ENCODE results near the gene DNAH6.

DNAH6 gene

DNA sequence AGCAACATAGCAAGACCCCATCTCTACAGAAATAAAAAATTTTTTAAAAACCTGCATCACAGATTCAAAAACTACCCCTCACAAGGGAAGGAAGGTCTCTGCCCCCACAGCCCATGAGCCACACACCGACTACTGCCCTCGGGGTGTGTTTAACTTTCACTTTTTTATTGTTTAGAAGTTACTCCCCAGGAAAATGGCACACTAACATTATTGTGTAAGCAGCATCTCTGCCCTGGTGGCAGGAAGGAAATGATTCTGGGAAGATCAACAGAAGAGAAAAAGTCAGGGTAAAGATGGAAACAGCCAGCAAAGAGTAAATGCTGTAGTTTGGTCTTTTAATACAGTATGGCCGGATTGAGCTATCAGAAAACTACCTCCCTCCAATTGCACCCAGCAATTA lies 342.6 kb downstream of the DNAH6 start:
- H3K4me2 ChIP-seq (ENCODE audit: low read length), result no peak overlapping the region
- no peaks in the 10 kb centered on the region for H3K79me2 ChIP-seq (ENCODE audit: control insufficient read depth, insufficient read depth, low read length, poor library complexity)
- no peak overlapping the region for H3K14ac ChIP-seq (ENCODE audit: low read length)
- H3K9ac ChIP-seq (ENCODE audit: low read length), result no peak overlapping the region
- no peak overlapping the region for H2AFZ ChIP-seq (ENCODE audit: insufficient read depth, low read length, poor library complexity)
- peaks cover 2% of the 10 kb centered on the region for H3K9me3 ChIP-seq (ENCODE audit: insufficient read depth, low read depth, low read length)
- no peak overlapping the region for H4K91ac ChIP-seq (ENCODE audit: low read depth, low read length)
- H3K79me1 ChIP-seq (ENCODE audit: low read length), result no peaks in the 10 kb centered on the region
- H2BK5ac ChIP-seq (ENCODE audit: low read depth, low read length, poor library complexity), result no peak overlapping the region
- H3K27ac ChIP-seq (ENCODE audit: low read depth, low read length), result no peak overlapping the region
- WGBS (ENCODE audit: extremely low coverage, insufficient coverage, insufficient read length), result no CpG with 5 or more reads among the region's 3 CpGs
- no peak for DNase-seq
- H2BK120ac ChIP-seq (ENCODE audit: insufficient read depth, low read length, poor library complexity), result no peak overlapping the region
- no peak overlapping the region for H3K4me3 ChIP-seq (ENCODE audit: low read depth, low read length)
- no peak overlapping the region for H3K18ac ChIP-seq (ENCODE audit: low read length)
- no peak overlapping the region for H3K4ac ChIP-seq (ENCODE audit: low read depth, low read length)
- no peaks in the 10 kb centered on the region for H3K27me3 ChIP-seq (ENCODE audit: insufficient read depth, low read length)
- no peaks in the 10 kb centered on the region for H3K36me3 ChIP-seq (ENCODE audit: control insufficient read depth in 1 of 2, insufficient read depth in 2 of 2, low read length in 2 of 2)
- H2AK5ac ChIP-seq (ENCODE audit: low read length), result no peak overlapping the region
- H2BK12ac ChIP-seq (ENCODE audit: low read length), result no peak overlapping the region
- no peaks in the 10 kb centered on the region for H3K4me1 ChIP-seq (ENCODE audit: control insufficient read depth in 1 of 2, insufficient read depth in 2 of 2, low read length in 2 of 2)
- H4K8ac ChIP-seq (ENCODE audit: low read depth, low read length), result no peak overlapping the region
- H3K23ac ChIP-seq (ENCODE audit: low read length), result no peak overlapping the region
- H4K12ac ChIP-seq (ENCODE audit: low read depth, low read length), result no peak overlapping the region

DNA sequence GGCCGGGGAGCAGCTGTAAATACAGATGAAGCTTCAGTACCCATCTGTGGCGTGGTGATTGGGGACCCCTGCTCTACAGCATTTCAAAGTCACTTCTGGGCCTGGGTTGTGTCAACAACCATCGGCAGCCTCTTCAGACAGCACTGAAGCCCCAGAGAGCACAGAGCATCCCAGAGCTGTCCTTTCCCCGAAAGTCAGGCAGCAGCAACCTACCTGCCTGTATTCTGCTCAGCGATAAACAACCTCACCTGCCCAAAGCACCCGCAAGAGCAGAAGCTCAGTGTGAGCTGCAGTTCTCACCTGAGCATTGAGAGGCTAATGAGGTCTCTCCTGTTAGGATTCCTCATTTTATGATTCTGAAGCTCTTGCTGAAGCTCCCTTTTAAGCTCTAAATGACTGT lies 345.2 kb downstream of the DNAH6 start:
- Histone ChIP-seq H3K4me1 (ENCODE audit: control insufficient read depth in 1 of 2, insufficient read depth in 2 of 2, low read length in 2 of 2) (peaks cover 0 to 3% of the 10 kb centered on the region in 2 experiments), H3K23ac (ENCODE audit: low read length) (no peak overlapping the region), H3K4me3 (ENCODE audit: low read depth, low read length) (no peak overlapping the region), H3K4ac (ENCODE audit: low read depth, low read length) (no peak overlapping the region), H3K36me3 (ENCODE audit: control insufficient read depth in 1 of 2, insufficient read depth in 2 of 2, low read length in 2 of 2) (no peaks in the 10 kb centered on the region), H2BK5ac (ENCODE audit: low read depth, low read length, poor library complexity) (no peak overlapping the region), H3K4me2 (ENCODE audit: low read length) (no peak overlapping the region), H2AFZ (ENCODE audit: insufficient read depth, low read length, poor library complexity) (no peak overlapping the region), H4K8ac (ENCODE audit: low read depth, low read length) (no peak overlapping the region), H3K79me2 (ENCODE audit: control insufficient read depth, insufficient read depth, low read length, poor library complexity) (no peaks in the 10 kb centered on the region), H3K9me3 (ENCODE audit: insufficient read depth, low read depth, low read length) (no peaks in the 10 kb centered on the region), H4K91ac (ENCODE audit: low read depth, low read length) (no peak overlapping the region), H3K14ac (ENCODE audit: low read length) (no peak overlapping the region), H3K79me1 (ENCODE audit: low read length) (no peaks in the 10 kb centered on the region), H3K18ac (ENCODE audit: low read length) (no peak overlapping the region), H2BK12ac (ENCODE audit: low read length) (no peak overlapping the region), H3K27me3 (ENCODE audit: insufficient read depth, low read length) (no peaks in the 10 kb centered on the region), H2BK120ac (ENCODE audit: insufficient read depth, low read length, poor library complexity) (no peak overlapping the region), H3K27ac (ENCODE audit: low read depth, low read length) (no peak overlapping the region), H3K9ac (ENCODE audit: low read length) (no peak overlapping the region), H2AK5ac (ENCODE audit: low read length) (no peak overlapping the region), H4K12ac (ENCODE audit: low read depth, low read length) (no peak overlapping the region)
- no peak for DNase-seq
- WGBS (ENCODE audit: extremely low coverage, insufficient coverage, insufficient read length), result no CpG with 5 or more reads among the region's 6 CpGs

DNA sequence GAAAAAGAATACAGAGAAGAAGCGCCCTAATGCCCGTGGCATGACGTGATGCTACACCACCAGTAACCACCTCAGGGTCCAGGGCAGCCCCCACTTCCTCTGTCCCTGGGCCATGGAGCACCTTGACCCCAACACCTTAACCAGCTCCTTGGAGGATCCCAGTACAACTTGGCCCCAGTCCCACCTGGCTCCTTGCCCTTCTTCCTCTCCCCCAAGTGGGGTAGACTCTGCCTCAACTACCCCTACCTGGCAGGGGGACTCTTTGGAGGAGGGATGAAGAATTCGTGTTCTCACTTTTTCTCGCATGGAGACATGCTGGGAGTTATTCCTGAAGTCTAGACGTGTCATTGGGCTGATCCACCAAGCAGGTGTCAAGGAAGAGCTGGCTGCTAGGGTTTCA lies 345.7 kb downstream of the DNAH6 start:
- no CpG with 5 or more reads among the region's 6 CpGs for WGBS (ENCODE audit: extremely low coverage, insufficient coverage, insufficient read length)
- Histone ChIP-seq H3K4ac (ENCODE audit: low read depth, low read length) (no peak overlapping the region), H2BK5ac (ENCODE audit: low read depth, low read length, poor library complexity) (no peak overlapping the region), H3K36me3 (ENCODE audit: control insufficient read depth in 1 of 2, insufficient read depth in 2 of 2, low read length in 2 of 2) (no peaks in the 10 kb centered on the region), H3K9ac (ENCODE audit: low read length) (no peak overlapping the region), H4K8ac (ENCODE audit: low read depth, low read length) (no peak overlapping the region), H3K9me3 (ENCODE audit: insufficient read depth, low read depth, low read length) (no peaks in the 10 kb centered on the region), H3K4me3 (ENCODE audit: low read depth, low read length) (no peak overlapping the region), H3K79me1 (ENCODE audit: low read length) (no peaks in the 10 kb centered on the region), H2BK12ac (ENCODE audit: low read length) (no peak overlapping the region), H2AK5ac (ENCODE audit: low read length) (no peak overlapping the region), H3K18ac (ENCODE audit: low read length) (no peak overlapping the region), H3K27ac (ENCODE audit: low read depth, low read length) (no peak overlapping the region), H3K27me3 (ENCODE audit: insufficient read depth, low read length) (no peaks in the 10 kb centered on the region), H3K4me1 (ENCODE audit: control insufficient read depth in 1 of 2, insufficient read depth in 2 of 2, low read length in 2 of 2) (peaks cover 0 to 3% of the 10 kb centered on the region in 2 experiments), H2BK120ac (ENCODE audit: insufficient read depth, low read length, poor library complexity) (no peak overlapping the region), H3K14ac (ENCODE audit: low read length) (no peak overlapping the region), H4K91ac (ENCODE audit: low read depth, low read length) (no peak overlapping the region), H4K12ac (ENCODE audit: low read depth, low read length) (no peak overlapping the region), H3K23ac (ENCODE audit: low read length) (no peak overlapping the region), H3K4me2 (ENCODE audit: low read length) (no peak overlapping the region), H2AFZ (ENCODE audit: insufficient read depth, low read length, poor library complexity) (no peak overlapping the region), H3K79me2 (ENCODE audit: control insufficient read depth, insufficient read depth, low read length, poor library complexity) (no peaks in the 10 kb centered on the region)
- no peak for DNase-seq

DNA sequence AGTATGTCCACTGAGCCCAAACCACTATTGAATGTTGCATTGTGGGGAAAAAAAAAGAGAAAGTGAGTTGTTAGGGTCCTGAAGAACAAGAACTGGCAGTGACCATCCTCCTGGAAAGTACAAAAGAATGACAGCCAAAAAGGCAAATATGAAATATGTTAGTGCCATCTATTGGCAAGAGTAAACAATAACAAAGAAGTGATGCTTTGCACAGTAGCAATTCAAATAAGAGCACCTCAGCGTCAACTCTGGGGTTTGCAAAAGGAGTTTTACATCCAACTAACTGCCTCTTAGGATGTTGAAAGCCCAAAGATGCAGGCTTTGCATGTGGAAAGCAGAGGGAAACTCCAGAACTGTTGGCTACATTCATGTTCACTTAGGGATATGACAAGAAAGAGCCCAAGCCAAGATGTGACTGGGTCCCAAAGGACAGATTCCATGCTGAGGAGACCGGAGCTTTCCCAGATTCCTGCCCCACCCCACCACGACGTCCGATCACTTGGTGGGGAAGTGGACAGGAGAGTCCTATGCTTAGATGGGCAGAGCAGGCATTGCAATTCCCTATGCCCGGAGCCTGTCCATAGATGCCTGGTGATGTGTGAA lies 349.0 kb downstream of the DNAH6 start:
- no peak overlapping the region for H4K91ac ChIP-seq (ENCODE audit: low read depth, low read length)
- H3K79me1 ChIP-seq (ENCODE audit: low read length), result no peaks in the 10 kb centered on the region
- H3K14ac ChIP-seq (ENCODE audit: low read length), result no peak overlapping the region
- no peak overlapping the region for H4K12ac ChIP-seq (ENCODE audit: low read depth, low read length)
- no peak overlapping the region for H2BK12ac ChIP-seq (ENCODE audit: low read length)
- no peak overlapping the region for H3K4me2 ChIP-seq (ENCODE audit: low read length)
- H3K36me3 ChIP-seq (ENCODE audit: control insufficient read depth in 1 of 2, insufficient read depth in 2 of 2, low read length in 2 of 2), result no peaks in the 10 kb centered on the region
- no peaks in the 10 kb centered on the region for H3K27me3 ChIP-seq (ENCODE audit: insufficient read depth, low read length)
- no peaks in the 10 kb centered on the region for H3K79me2 ChIP-seq (ENCODE audit: control insufficient read depth, insufficient read depth, low read length, poor library complexity)
- no peak overlapping the region for H3K18ac ChIP-seq (ENCODE audit: low read length)
- no peak overlapping the region for H2AK5ac ChIP-seq (ENCODE audit: low read length)
- no peak overlapping the region for H2BK5ac ChIP-seq (ENCODE audit: low read depth, low read length, poor library complexity)
- H3K9ac ChIP-seq (ENCODE audit: low read length), result no peak overlapping the region
- no CpG with 5 or more reads among the region's 6 CpGs for WGBS (ENCODE audit: extremely low coverage, insufficient coverage, insufficient read length)
- no peak overlapping the region for H3K4ac ChIP-seq (ENCODE audit: low read depth, low read length)
- H3K4me1 ChIP-seq (ENCODE audit: control insufficient read depth in 1 of 2, insufficient read depth in 2 of 2, low read length in 2 of 2), result peaks cover 0 to 3% of the 10 kb centered on the region in 2 experiments
- no peak overlapping the region for H2BK120ac ChIP-seq (ENCODE audit: insufficient read depth, low read length, poor library complexity)
- peaks cover under 1% of the 10 kb centered on the region for H3K9me3 ChIP-seq (ENCODE audit: insufficient read depth, low read depth, low read length)
- H2AFZ ChIP-seq (ENCODE audit: insufficient read depth, low read length, poor library complexity), result no peak overlapping the region
- H3K23ac ChIP-seq (ENCODE audit: low read length), result no peak overlapping the region
- peak in 1 of 2 donors; percentile 63 for DNase-seq
- no peak overlapping the region for H3K27ac ChIP-seq (ENCODE audit: low read depth, low read length)
- no peak overlapping the region for H4K8ac ChIP-seq (ENCODE audit: low read depth, low read length)
- H3K4me3 ChIP-seq (ENCODE audit: low read depth, low read length), result no peak overlapping the region

Data from trophoblast cell (in vitro differentiated cells and primary cell).